ENCODE measurements around the gene SLC38A10. TPM values are rescaled to one million over a fixed set of nuclear protein-coding genes. Genes with fewer than 3 reads are reported as not detected.

The SLC38A10 gene
- polyA plus RNA-seq, 2 donors: 22.9 to 40.5 TPM

DNA sequence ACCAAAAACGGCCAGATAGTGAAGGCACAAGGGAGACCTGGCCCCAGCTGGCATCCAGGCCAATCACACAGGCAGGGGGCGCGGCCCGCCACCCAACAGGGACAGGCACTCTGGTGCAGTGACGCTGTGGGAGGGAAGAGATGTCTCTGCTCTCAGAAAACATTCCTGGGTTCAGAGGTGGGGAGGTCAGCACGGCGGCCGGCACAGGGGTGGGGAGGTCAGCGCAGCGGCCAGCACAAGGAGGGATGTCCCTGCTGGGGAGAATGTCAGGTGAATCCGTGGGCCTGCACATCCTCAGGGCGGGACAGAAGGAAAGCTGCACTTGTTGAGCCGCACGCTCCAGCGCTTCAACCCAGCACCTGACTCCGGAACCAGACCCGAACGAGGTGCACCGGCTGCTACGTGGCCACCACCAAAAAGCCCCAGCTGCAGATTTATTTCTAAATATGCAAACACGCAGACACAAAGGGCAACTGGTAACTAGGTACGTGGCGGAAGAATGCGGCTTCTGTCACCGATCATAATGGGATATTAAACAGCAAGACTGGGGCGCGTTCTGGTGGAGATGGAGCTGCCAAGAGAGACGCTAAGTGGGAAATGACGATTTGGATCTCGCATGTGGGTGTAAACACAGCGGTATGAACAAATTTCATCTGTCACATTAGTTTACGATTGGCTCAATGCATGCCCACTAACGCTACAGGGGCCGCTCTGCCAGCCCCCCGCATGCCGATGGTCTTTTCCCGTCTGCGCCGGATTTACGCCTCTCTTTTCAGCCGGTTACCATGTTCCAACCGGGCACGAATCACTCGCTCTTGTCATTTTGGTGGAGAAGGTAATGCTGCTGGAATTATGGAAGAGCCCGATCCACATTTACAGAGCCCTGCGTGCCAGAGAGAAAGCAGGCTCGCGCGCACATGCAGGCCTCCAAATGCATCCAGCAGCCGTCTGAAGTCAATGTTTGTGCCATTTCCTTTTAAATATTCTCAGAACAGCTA, 15.5 kb downstream of the SLC38A10 start:
- Histone ChIP-seq H3K4me3 (ENCODE audit: low read depth in 1 of 2, low read length in 2 of 2) (no peak overlapping the region), H3K4me1 (ENCODE audit: control insufficient read depth in 2 of 2, insufficient read depth in 2 of 2, low read length in 1 of 2) (peaks cover 11 to 13% of the 10 kb centered on the region in 2 donors), H3K9me3 (ENCODE audit: control insufficient read depth in 2 of 2, insufficient read depth in 1 of 2, low read depth in 1 of 2, low read length in 1 of 2) (no peaks in the 10 kb centered on the region), H3K36me3 (ENCODE audit: control insufficient read depth in 2 of 2, insufficient read depth in 2 of 2, low read length in 1 of 2) (peaks cover 16 to 59% of the 10 kb centered on the region in 2 donors), H3K27me3 (ENCODE audit: control insufficient read depth in 1 of 2, insufficient read depth in 2 of 2, low read length in 2 of 2) (no peaks in the 10 kb centered on the region), H3K27ac (ENCODE audit: low read depth in 2 of 2, low read length in 1 of 2) (no peak overlapping the region)
- WGBS, 2 donors: 93% methylated on average over 50 of the region's 50 CpGs

DNA sequence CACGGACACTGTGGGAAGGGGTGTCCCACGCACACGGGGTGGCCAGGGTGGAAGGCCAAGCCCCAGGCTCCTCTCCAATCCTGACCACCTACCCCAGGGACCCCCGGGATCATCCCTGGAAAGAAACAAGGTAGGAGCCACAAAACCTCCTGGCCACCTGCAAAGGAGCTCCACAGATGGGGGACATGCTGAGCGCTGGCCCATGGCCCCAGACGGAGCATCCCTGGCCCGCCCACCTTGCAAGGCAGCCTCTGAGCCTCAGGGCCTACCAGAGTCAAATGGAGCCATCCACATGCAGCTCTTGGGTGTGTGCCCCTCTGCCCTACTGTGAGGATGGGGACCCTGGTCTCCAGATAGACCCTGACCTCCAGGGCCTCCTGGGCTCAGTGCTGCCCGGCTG, 16.3 kb downstream of the SLC38A10 start:
- 94 to 97% methylated on average over 8 of the region's 8 CpGs for WGBS, 2 donors
- Histone ChIP-seq H3K27ac (ENCODE audit: low read depth in 2 of 2, low read length in 1 of 2) (peak overlapping the region in 1 of 2 donors; percentile 73), H3K4me3 (ENCODE audit: low read depth in 1 of 2, low read length in 2 of 2) (no peak overlapping the region), H3K4me1 (ENCODE audit: control insufficient read depth in 2 of 2, insufficient read depth in 2 of 2, low read length in 1 of 2) (peaks cover 11 to 13% of the 10 kb centered on the region in 2 donors), H3K9me3 (ENCODE audit: control insufficient read depth in 2 of 2, insufficient read depth in 1 of 2, low read depth in 1 of 2, low read length in 1 of 2) (no peaks in the 10 kb centered on the region), H3K36me3 (ENCODE audit: control insufficient read depth in 2 of 2, insufficient read depth in 2 of 2, low read length in 1 of 2) (peaks cover 23 to 66% of the 10 kb centered on the region in 2 donors), H3K27me3 (ENCODE audit: control insufficient read depth in 1 of 2, insufficient read depth in 2 of 2, low read length in 2 of 2) (no peaks in the 10 kb centered on the region)

GRCh38 chr17:81277946-81278693, 17.0 kb downstream of the SLC38A10 start:
- no peaks in the 10 kb centered on the region for H3K9me3 ChIP-seq (ENCODE audit: control insufficient read depth in 2 of 2, insufficient read depth in 1 of 2, low read depth in 1 of 2, low read length in 1 of 2)
- peaks cover 23 to 70% of the 10 kb centered on the region in 2 donors for H3K36me3 ChIP-seq (ENCODE audit: control insufficient read depth in 2 of 2, insufficient read depth in 2 of 2, low read length in 1 of 2)
- peaks cover 11 to 13% of the 10 kb centered on the region in 2 donors for H3K4me1 ChIP-seq (ENCODE audit: control insufficient read depth in 2 of 2, insufficient read depth in 2 of 2, low read length in 1 of 2)
- 75% methylated on average over 20 of the region's 20 CpGs for WGBS, 2 donors
- no peaks in the 10 kb centered on the region for H3K27me3 ChIP-seq (ENCODE audit: control insufficient read depth in 1 of 2, insufficient read depth in 2 of 2, low read length in 2 of 2)
- no peak overlapping the region for H3K4me3 ChIP-seq (ENCODE audit: low read depth in 1 of 2, low read length in 2 of 2)
- H3K27ac ChIP-seq (ENCODE audit: low read depth in 2 of 2, low read length in 1 of 2): peak overlapping the region; percentile 53 to 73

DNA sequence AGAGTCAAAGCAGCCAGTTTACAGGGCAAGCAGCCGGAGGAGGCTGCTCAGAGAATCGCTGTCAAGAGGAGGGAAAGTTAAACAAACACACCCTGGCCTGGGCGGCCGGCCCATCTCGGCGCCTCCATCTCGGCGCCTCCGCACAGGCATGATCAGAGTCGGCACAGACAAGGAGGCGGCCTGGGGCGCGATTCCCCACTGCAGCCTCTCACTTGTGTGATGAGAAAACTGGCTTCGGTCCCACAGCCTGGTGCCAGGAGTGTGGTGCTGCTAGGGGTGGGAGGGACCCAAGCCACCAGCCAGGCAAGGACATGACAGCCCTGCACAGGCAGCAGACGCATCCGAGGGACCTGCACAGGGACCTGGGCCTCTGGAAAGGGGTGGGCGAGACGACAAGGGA, 17.7 kb downstream of the SLC38A10 start:
- Histone ChIP-seq H3K4me3 (ENCODE audit: low read depth in 1 of 2, low read length in 2 of 2) (no peak overlapping the region), H3K9me3 (ENCODE audit: control insufficient read depth in 2 of 2, insufficient read depth in 1 of 2, low read depth in 1 of 2, low read length in 1 of 2) (no peaks in the 10 kb centered on the region), H3K27ac (ENCODE audit: low read depth in 2 of 2, low read length in 1 of 2) (peak overlapping the region; percentile 53 to 73), H3K27me3 (ENCODE audit: control insufficient read depth in 1 of 2, insufficient read depth in 2 of 2, low read length in 2 of 2) (no peaks in the 10 kb centered on the region), H3K4me1 (ENCODE audit: control insufficient read depth in 2 of 2, insufficient read depth in 2 of 2, low read length in 1 of 2) (peaks cover 11 to 13% of the 10 kb centered on the region in 2 donors), H3K36me3 (ENCODE audit: control insufficient read depth in 2 of 2, insufficient read depth in 2 of 2, low read length in 1 of 2) (peaks cover 18 to 68% of the 10 kb centered on the region in 2 donors)
- WGBS, 2 donors: 33 to 36% methylated on average over 18 of the region's 18 CpGs

GRCh38 chr17:81276781-81277180, 18.3 kb downstream of the SLC38A10 start:
- WGBS, 2 donors: 55 to 69% methylated on average over 11 of the region's 11 CpGs
- Histone ChIP-seq H3K4me3 (ENCODE audit: low read depth in 1 of 2, low read length in 2 of 2) (no peak overlapping the region), H3K36me3 (ENCODE audit: control insufficient read depth in 2 of 2, insufficient read depth in 2 of 2, low read length in 1 of 2) (peaks cover 16 to 64% of the 10 kb centered on the region in 2 donors), H3K27ac (ENCODE audit: low read depth in 2 of 2, low read length in 1 of 2) (peak overlapping the region in 1 of 2 donors; percentile 73), H3K4me1 (ENCODE audit: control insufficient read depth in 2 of 2, insufficient read depth in 2 of 2, low read length in 1 of 2) (peaks cover 11 to 13% of the 10 kb centered on the region in 2 donors), H3K9me3 (ENCODE audit: control insufficient read depth in 2 of 2, insufficient read depth in 1 of 2, low read depth in 1 of 2, low read length in 1 of 2) (no peaks in the 10 kb centered on the region), H3K27me3 (ENCODE audit: control insufficient read depth in 1 of 2, insufficient read depth in 2 of 2, low read length in 2 of 2) (no peaks in the 10 kb centered on the region)

DNA sequence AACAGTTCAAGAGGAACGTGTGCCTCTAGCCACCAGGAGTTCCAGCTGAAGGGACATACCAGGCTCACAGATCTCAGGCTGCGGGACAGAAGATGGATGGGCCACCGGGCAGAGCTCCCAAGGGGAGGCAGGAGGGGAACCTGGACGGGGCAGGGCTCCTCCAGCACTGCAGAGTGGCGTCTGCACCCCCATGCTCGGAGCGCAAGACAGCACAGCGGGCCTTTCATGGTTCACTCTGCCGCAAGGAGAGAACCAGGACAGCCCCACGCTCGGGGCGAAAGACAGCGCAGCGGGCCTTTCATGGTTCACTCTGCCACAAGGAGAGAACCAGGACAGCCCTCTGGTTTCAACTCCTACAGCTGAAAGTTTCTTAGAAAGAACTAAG, 20.6 kb downstream of the SLC38A10 start:
- Histone ChIP-seq H3K27me3 (ENCODE audit: control insufficient read depth in 1 of 2, insufficient read depth in 2 of 2, low read length in 2 of 2) (no peaks in the 10 kb centered on the region), H3K9me3 (ENCODE audit: control insufficient read depth in 2 of 2, insufficient read depth in 1 of 2, low read depth in 1 of 2, low read length in 1 of 2) (no peaks in the 10 kb centered on the region), H3K36me3 (ENCODE audit: control insufficient read depth in 2 of 2, insufficient read depth in 2 of 2, low read length in 1 of 2) (peaks cover 24 to 61% of the 10 kb centered on the region in 2 donors), H3K4me1 (ENCODE audit: control insufficient read depth in 2 of 2, insufficient read depth in 2 of 2, low read length in 1 of 2) (peaks cover 11 to 13% of the 10 kb centered on the region in 2 donors), H3K27ac (ENCODE audit: low read depth in 2 of 2, low read length in 1 of 2) (no peak overlapping the region), H3K4me3 (ENCODE audit: low read depth in 1 of 2, low read length in 2 of 2) (no peak overlapping the region)
- WGBS, 2 donors: 96% methylated on average over 14 of the region's 14 CpGs

DNA sequence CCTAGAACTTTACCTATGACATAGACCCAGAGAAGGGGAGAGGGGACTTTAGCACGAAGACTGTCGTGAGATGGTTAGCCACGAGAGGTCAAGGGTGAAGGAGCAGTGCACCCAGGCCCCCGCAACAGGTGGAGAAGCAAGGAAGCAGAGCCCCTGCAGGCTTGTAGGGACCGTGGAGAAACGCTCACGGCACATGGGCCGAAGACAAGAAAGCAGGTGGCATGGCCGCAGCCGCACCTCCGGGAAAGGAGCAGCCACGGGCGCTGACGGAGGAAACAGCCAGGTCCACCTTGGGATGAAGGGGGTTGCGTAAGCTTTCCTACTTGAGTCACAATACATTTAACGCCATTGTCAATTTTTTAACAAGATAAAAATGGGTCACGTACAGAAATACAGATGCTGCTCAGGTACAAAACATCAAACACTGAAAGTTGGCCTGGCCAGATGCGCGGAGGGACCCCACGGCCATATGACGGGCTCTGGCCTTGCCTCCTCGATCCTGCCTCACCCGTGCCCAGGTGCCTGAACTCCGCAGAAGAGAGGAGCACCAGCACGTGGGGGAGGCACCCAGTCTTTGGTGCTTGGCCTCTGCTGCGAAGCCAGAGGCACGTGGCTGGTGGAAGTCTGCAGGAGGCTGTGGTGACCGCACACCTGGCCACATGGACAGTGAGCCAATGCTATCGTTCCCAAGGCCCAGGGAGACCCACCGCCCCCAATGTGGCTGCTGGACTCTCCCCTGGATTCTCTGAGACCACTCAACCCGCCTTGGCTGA, 21.2 kb downstream of the SLC38A10 start:
- H3K36me3 ChIP-seq (ENCODE audit: control insufficient read depth in 2 of 2, insufficient read depth in 2 of 2, low read length in 1 of 2): peaks cover 25 to 58% of the 10 kb centered on the region in 2 donors
- H3K9me3 ChIP-seq (ENCODE audit: control insufficient read depth in 2 of 2, insufficient read depth in 1 of 2, low read depth in 1 of 2, low read length in 1 of 2): no peaks in the 10 kb centered on the region
- H3K27ac ChIP-seq (ENCODE audit: low read depth in 2 of 2, low read length in 1 of 2): no peak overlapping the region
- WGBS, 2 donors: 95 to 96% methylated on average over 31 of the region's 31 CpGs
- no peak overlapping the region for H3K4me3 ChIP-seq (ENCODE audit: low read depth in 1 of 2, low read length in 2 of 2)
- peaks cover 11 to 13% of the 10 kb centered on the region in 2 donors for H3K4me1 ChIP-seq (ENCODE audit: control insufficient read depth in 2 of 2, insufficient read depth in 2 of 2, low read length in 1 of 2)
- no peaks in the 10 kb centered on the region for H3K27me3 ChIP-seq (ENCODE audit: control insufficient read depth in 1 of 2, insufficient read depth in 2 of 2, low read length in 2 of 2)

GRCh38 chr17:81272616-81273015, 22.5 kb downstream of the SLC38A10 start:
- H3K27ac ChIP-seq (ENCODE audit: low read depth in 2 of 2, low read length in 1 of 2): no peak overlapping the region
- H3K4me3 ChIP-seq (ENCODE audit: low read depth in 1 of 2, low read length in 2 of 2): no peak overlapping the region
- peaks cover 7 to 11% of the 10 kb centered on the region in 2 donors for H3K4me1 ChIP-seq (ENCODE audit: control insufficient read depth in 2 of 2, insufficient read depth in 2 of 2, low read length in 1 of 2)
- 77 to 78% methylated on average over 12 of the region's 12 CpGs for WGBS, 2 donors
- H3K9me3 ChIP-seq (ENCODE audit: control insufficient read depth in 2 of 2, insufficient read depth in 1 of 2, low read depth in 1 of 2, low read length in 1 of 2): no peaks in the 10 kb centered on the region
- no peaks in the 10 kb centered on the region for H3K27me3 ChIP-seq (ENCODE audit: control insufficient read depth in 1 of 2, insufficient read depth in 2 of 2, low read length in 2 of 2)
- H3K36me3 ChIP-seq (ENCODE audit: control insufficient read depth in 2 of 2, insufficient read depth in 2 of 2, low read length in 1 of 2): peaks cover 25 to 50% of the 10 kb centered on the region in 2 donors

DNA sequence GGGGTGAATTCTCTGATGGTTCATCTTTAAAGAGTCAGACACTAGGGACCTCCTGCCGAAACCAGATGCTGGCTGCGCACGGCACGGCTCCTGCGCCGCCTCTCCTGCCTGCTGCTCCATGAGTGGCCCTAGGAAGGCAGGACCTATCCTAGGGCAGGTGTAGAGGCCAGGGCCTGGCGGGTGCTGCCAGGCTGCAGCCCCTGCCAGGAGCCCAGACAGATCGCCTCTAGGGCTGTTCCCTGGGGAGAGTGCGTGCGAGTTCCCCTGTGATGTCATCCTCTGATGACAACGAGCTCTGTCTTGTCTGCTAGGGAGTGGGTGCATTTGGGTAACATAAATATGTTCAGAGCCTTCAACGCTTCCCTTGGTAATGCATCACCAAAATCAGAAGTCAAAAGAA, 23.9 kb downstream of the SLC38A10 start:
- Histone ChIP-seq H3K27ac (ENCODE audit: low read depth in 2 of 2, low read length in 1 of 2) (no peak overlapping the region), H3K36me3 (ENCODE audit: control insufficient read depth in 2 of 2, insufficient read depth in 2 of 2, low read length in 1 of 2) (peaks cover 25 to 43% of the 10 kb centered on the region in 2 donors), H3K27me3 (ENCODE audit: control insufficient read depth in 1 of 2, insufficient read depth in 2 of 2, low read length in 2 of 2) (no peaks in the 10 kb centered on the region), H3K9me3 (ENCODE audit: control insufficient read depth in 2 of 2, insufficient read depth in 1 of 2, low read depth in 1 of 2, low read length in 1 of 2) (no peaks in the 10 kb centered on the region), H3K4me1 (ENCODE audit: control insufficient read depth in 2 of 2, insufficient read depth in 2 of 2, low read length in 1 of 2) (no peaks in the 10 kb centered on the region), H3K4me3 (ENCODE audit: low read depth in 1 of 2, low read length in 2 of 2) (no peak overlapping the region)
- WGBS, 2 donors: 85 to 88% methylated on average over 12 of the region's 12 CpGs

All from esophagus (tissue), 2 donors.